ENCODE measurements around the gene AHSP. TPM values are rescaled to one million over a fixed set of nuclear protein-coding genes. Genes with fewer than 3 reads are reported as not detected.
"Not testable (repeated sequence)": the region's sequence is repeated elsewhere in the genome, so short reads cannot be mapped to it uniquely, and the experiment has no call there.

AHSP gene
- total RNA-seq, 1 experiment from 2014 or later, result not detected

- H3K4me1 ChIP-seq (replicated peaks; ENCODE audit: insufficient read depth), result no peaks in the 10 kb centered on the region
- H3K4me3 ChIP-seq, result no peak overlapping the region
- no peak for DNase-seq
- H4K20me1 ChIP-seq (ENCODE audit: insufficient read depth), result no peaks in the 10 kb centered on the region
- H2AFZ ChIP-seq, result no peak overlapping the region
- ChIA-PET POLR2A (ENCODE audit: unreplicated experiment) (no interaction called here), CTCF (interaction anchor here (0.6 kb wide), 1 partner anchor 143 kb away, joined by 4 read pairs; no protein-coding TSS in a partner anchor)
- no peaks in the 10 kb centered on the region for H3K79me2 ChIP-seq (ENCODE audit: low read depth)
- H3K27me3 ChIP-seq (ENCODE audit: insufficient read depth, low read depth), result peaks cover 70% of the 10 kb centered on the region
- TF ChIP-seq CTCF (conservative IDR thresholded peaks at IDR 0.05), result no peak
- TF ChIP-seq EZH2 (IDR thresholded peaks at IDR 0.05; ENCODE audit: low read depth), result no peak
- H3K9me2 ChIP-seq (ENCODE audit: insufficient read depth), result no peaks in the 10 kb centered on the region
- intact Hi-C loops (cut with micrococcal nuclease; ENCODE audit: unreplicated experiment), result no loop called here
- BruUV-seq (replicated peaks), result no TSS peak
- 0 out of 2 replicates have a peak, but pooled peaks cover 4% of the 10 kb centered on the region for H3K9me3 ChIP-seq (ENCODE audit: insufficient read depth, low read depth)
- no peak overlapping the region for H3K27ac ChIP-seq
- no peaks in the 10 kb centered on the region for H3F3A ChIP-seq (ENCODE audit: insufficient read depth, low read depth)
- no peaks in the 10 kb centered on the region for H3K36me3 ChIP-seq (ENCODE audit: low read depth)
- no peak overlapping the region for H3K4me2 ChIP-seq
Observed at GRCh38 chr16:31519759-31520431, 7.8 kb upstream of the AHSP start.

GRCh38 chr16:31521368-31521767 is 6.3 kb upstream of the AHSP start:
- Histone ChIP-seq H4K20me1 (ENCODE audit: insufficient read depth) (no peaks in the 10 kb centered on the region), H3K9me3 (ENCODE audit: insufficient read depth, low read depth) (0 out of 2 replicates have a peak, but pooled peaks cover 4% of the 10 kb centered on the region), H3K27ac (no peak overlapping the region), H3K27me3 (ENCODE audit: insufficient read depth, low read depth) (peaks cover 65% of the 10 kb centered on the region), H3K79me2 (ENCODE audit: low read depth) (no peaks in the 10 kb centered on the region), H3K4me2 (no peak overlapping the region), H3K9me2 (ENCODE audit: insufficient read depth) (no peaks in the 10 kb centered on the region), H3F3A (ENCODE audit: insufficient read depth, low read depth) (no peaks in the 10 kb centered on the region), H3K36me3 (ENCODE audit: low read depth) (no peaks in the 10 kb centered on the region), H3K4me3 (no peak overlapping the region), H3K4me1 (replicated peaks; ENCODE audit: insufficient read depth) (no peaks in the 10 kb centered on the region), H2AFZ (no peak overlapping the region)
- intact Hi-C loops (cut with micrococcal nuclease; ENCODE audit: unreplicated experiment), result no loop called here
- ChIA-PET POLR2A (ENCODE audit: unreplicated experiment) (no interaction called here), CTCF (no interaction called here)
- TF ChIP-seq EZH2 (IDR thresholded peaks at IDR 0.05; ENCODE audit: low read depth) (no peak), CTCF (conservative IDR thresholded peaks at IDR 0.05) (no peak)
- DNase-seq, result no peak
- no TSS peak for BruUV-seq (replicated peaks)

- DNase-seq, result no peak
- H3K79me2 ChIP-seq (ENCODE audit: low read depth), result no peaks in the 10 kb centered on the region
- H3K36me3 ChIP-seq (ENCODE audit: low read depth), result no peaks in the 10 kb centered on the region
- BruUV-seq (replicated peaks), result no TSS peak
- no peaks in the 10 kb centered on the region for H3K4me1 ChIP-seq (replicated peaks; ENCODE audit: insufficient read depth)
- H3K9me3 ChIP-seq (ENCODE audit: insufficient read depth, low read depth), result 0 out of 2 replicates have a peak, but pooled peaks cover under 1% of the 10 kb centered on the region
- H3K4me2 ChIP-seq, result no peak overlapping the region
- intact Hi-C loops (cut with micrococcal nuclease; ENCODE audit: unreplicated experiment), result no loop called here
- peaks cover 65% of the 10 kb centered on the region for H3K27me3 ChIP-seq (ENCODE audit: insufficient read depth, low read depth)
- CTCF ChIA-PET, result no interaction called here
- H2AFZ ChIP-seq, result no peak overlapping the region
- no peaks in the 10 kb centered on the region for H3F3A ChIP-seq (ENCODE audit: insufficient read depth, low read depth)
- TF ChIP-seq CTCF (conservative IDR thresholded peaks at IDR 0.05), result no peak
- TF ChIP-seq EZH2 (IDR thresholded peaks at IDR 0.05; ENCODE audit: low read depth), result no peak
- H4K20me1 ChIP-seq (ENCODE audit: insufficient read depth), result no peaks in the 10 kb centered on the region
- no peak overlapping the region for H3K27ac ChIP-seq
- no peak overlapping the region for H3K4me3 ChIP-seq
- POLR2A ChIA-PET (ENCODE audit: unreplicated experiment), result no interaction called here
- no peaks in the 10 kb centered on the region for H3K9me2 ChIP-seq (ENCODE audit: insufficient read depth)
Observed at GRCh38 chr16:31522071-31522470, 5.6 kb upstream of the AHSP start.

- H2AFZ ChIP-seq; H3K4me3 ChIP-seq; H3K4me2 ChIP-seq; intact Hi-C loops (cut with micrococcal nuclease; ENCODE audit: unreplicated experiment); H3K4me1 ChIP-seq (replicated peaks; ENCODE audit: insufficient read depth); H3K36me3 ChIP-seq (ENCODE audit: low read depth); BruUV-seq (replicated peaks); H3F3A ChIP-seq (ENCODE audit: insufficient read depth, low read depth); H3K9me3 ChIP-seq (ENCODE audit: insufficient read depth, low read depth); H4K20me1 ChIP-seq (ENCODE audit: insufficient read depth); POLR2A ChIA-PET (ENCODE audit: unreplicated experiment); DNase-seq; H3K9me2 ChIP-seq (ENCODE audit: insufficient read depth); CTCF ChIA-PET; H3K27ac ChIP-seq; H3K79me2 ChIP-seq (ENCODE audit: low read depth): not testable (repeated sequence)
- H3K27me3 ChIP-seq (ENCODE audit: insufficient read depth, low read depth), result peaks cover 73% of the 10 kb centered on the region
Observed at GRCh38 chr16:31523768-31524167, 3.9 kb upstream of the AHSP start.

Data from PC-9 (cell line).